Adrenal gland (tissue), 12 donors: Measurements from ENCODE around the gene VRK1. TPM values are rescaled to one million over a fixed set of nuclear protein-coding genes. Genes with fewer than 3 reads are reported as not detected.

Experiments
- DNase-seq, 7 donors: peaks; one replicate each; pipeline ENCODE4 v3.0.0-alpha.2; 2019 to 2020
- H3K27ac ChIP-seq, 5 donors: fragments of 200-600 bp; sonication (generic) in 4 of 5; 1 replicate in 3 of 5; 2 replicates in 2 of 5; pipeline versions ENCODE4 v1.5.1 to v1.8.0; 2016 to 2020; ENCODE audit warnings: mild to moderate bottlenecking in 1 of 5
- H3K27me3 ChIP-seq: fragments of 200-600 bp; 2 replicates; pipeline ENCODE4 v1.8.0; 2021
- H3K36me3 ChIP-seq, 2 donors: fragments of 200-600 bp; replicated peaks in 1 of 2; 1 replicate in 1 of 2; 2 replicates in 1 of 2; pipeline versions ENCODE4 v1.5.1 to v1.8.0; 2018 to 2022
- H3K4me1 ChIP-seq, 2 donors: fragments of 200-600 bp; replicated peaks in 1 of 2; 1 replicate in 1 of 2; 2 replicates in 1 of 2; pipeline versions ENCODE4 v1.5.1 to v1.8.0; 2018 to 2021
- H3K4me3 ChIP-seq, 4 donors: fragments of 200-600 bp; sonication (generic) in 3 of 4; one replicate each; pipeline ENCODE4 v1.5.1; 2016 to 2018
- H3K9me3 ChIP-seq, 3 donors: fragments of 200-600 bp; sonication (generic) in 1 of 3; replicated peaks in 1 of 3; 1 replicate in 2 of 3; 2 replicates in 1 of 3; pipeline versions ENCODE4 v1.5.1 to v1.8.0; 2016 to 2021
- CTCF ChIP-seq, 6 experiments: fragments of 450-650 bp in 4 of 6; fragments of 200-600 bp in 2 of 6; sonication (generic) in 1 of 6; IDR thresholded peaks; 1 replicate in 5 of 6; 2 replicates in 1 of 6; pipeline versions ENCODE4 v1.5.1 to v1.8.0; 2016 to 2021; ENCODE audit warnings: antibody characterized with exemption in 6 of 6, mild to moderate bottlenecking in 2 of 6, moderate library complexity in 1 of 6
- POLR2A ChIP-seq, 2 donors: fragments of 450-650 bp; IDR thresholded peaks; one replicate each; pipeline ENCODE4 v1.6.1; 2017; ENCODE audit warnings: antibody characterized with exemption in 2 of 2, mild to moderate bottlenecking in 2 of 2, moderate library complexity in 1 of 2
- WGBS, 4 donors: extraction: QIAGEN DNeasy Blood & Tissue Kit in 2 of 4; methylation state at CpG; one replicate each; pipeline versions ENCODE4 v1.1.5 to v1.1.7; 2013 to 2017; 5-methylcytosine and 5-hydroxymethylcytosine counted together
- intact Hi-C, 2 donors: fragments of 100-400 bp; cut with DNase I; formaldehyde crosslinking; loops; one replicate each; pipeline versions ENCODE4 v1.14.1 to v1.15.0; 2022 to 2023
- polyA plus RNA-seq, 3 donors: library from polyadenylated mRNA; stranded (reverse); fragments of 200-250 nt in 2 of 3; fragments of 350-450 nt in 1 of 3; fragmentation: Illumina TruSeq in 1 of 3; extraction: RNeasy Lipid Tissue Mini Kit (QIAGEN cat#74804) in 1 of 3; gene quantifications; one replicate each; pipeline ENCODE4 v1.2.3, GENCODE V29; 2013 to 2014
- total RNA-seq, 9 donors: library from RNA; depleted of rRNA in 4 of 9; stranded (reverse); fragments of >200 nt in 4 of 9; fragments of 120-200 nt in 1 of 9; fragmentation: NEBNext Ultra II Directional in 1 of 9; extraction: Animal tissue kit (Norgen Biotek cat#: 25700) in 1 of 9; gene quantifications; one replicate each; pipeline versions ENCODE4 v1.1.0 to v1.2.4, GENCODE V29; 2013 to 2023
- donor health status: healthy with polysubstance abuse.
- donor health status: Bipolar disorder and iron deficiency.
- donor health status: DM: yes; HTN: yes; CAD: no.
- donor health status: DM: no; HTN: no; CAD: no.
- donor health status: DM: no; HTN: no; CAD: no.
- donor health status: DM: yes; HTN: yes; CAD: no.

Gene VRK1
- total and polyA plus RNA-seq, 12 donors: 2.9 to 25.5 (median 7.0) TPM

GRCh38 chr14:96798956-96799355, 1.8 kb downstream of the VRK1 start:
- no peak overlapping the region for H3K4me3 ChIP-seq
- WGBS, 4 donors: 82 to 97% (median 93%) methylated on average over 1 of the region's 1 CpG

GRCh38 chr14:96799489-96800054, 2.4 kb downstream of the VRK1 start:
- H3K4me1 ChIP-seq: peaks cover 8 to 9% of the 10 kb centered on the region in 2 donors
- no peak for DNase-seq
- no peak overlapping the region for H3K4me3 ChIP-seq
- H3K27ac ChIP-seq: no peak overlapping the region
- H3K9me3 ChIP-seq: no peaks in the 10 kb centered on the region
- no peaks in the 10 kb centered on the region for H3K36me3 ChIP-seq
- 89 to 92% (median 91%) methylated on average over 7 of the region's 7 CpGs for WGBS, 4 donors
- no peaks in the 10 kb centered on the region for H3K27me3 ChIP-seq
- TF ChIP-seq CTCF (IDR thresholded peaks at IDR 0.05) (no peak), POLR2A (IDR thresholded peaks at IDR 0.05) (no peak)
- intact Hi-C loops: no loop called here

More at GRCh38 chr14:96798956-96799355, 1.8 kb downstream of the VRK1 start:
- Histone ChIP-seq H3K4me1 (peaks cover 8 to 9% of the 10 kb centered on the region in 2 donors), H3K9me3 (no peaks in the 10 kb centered on the region), H3K27ac (no peak overlapping the region), H3K27me3 (no peaks in the 10 kb centered on the region), H3K36me3 (no peaks in the 10 kb centered on the region)
- intact Hi-C loops: no loop called here
- DNase-seq: no peak
- TF ChIP-seq CTCF (IDR thresholded peaks at IDR 0.05) (no peak), POLR2A (IDR thresholded peaks at IDR 0.05) (no peak)

GRCh38 chr14:96801931-96802330, 4.7 kb downstream of the VRK1 start:
- Histone ChIP-seq H3K4me1 (peaks cover 8 to 9% of the 10 kb centered on the region in 2 donors), H3K4me3 (no peak overlapping the region), H3K9me3 (no peaks in the 10 kb centered on the region), H3K36me3 (no peaks in the 10 kb centered on the region), H3K27me3 (no peaks in the 10 kb centered on the region), H3K27ac (no peak overlapping the region)
- 83 to 94% (median 91%) methylated on average over 5 of the region's 5 CpGs for WGBS, 4 donors
- no peak for TF ChIP-seq POLR2A (IDR thresholded peaks at IDR 0.05)
- TF ChIP-seq CTCF (IDR thresholded peaks at IDR 0.05): no peak
- DNase-seq: no peak
- intact Hi-C loops: no loop called here

GRCh38 chr14:96802963-96803362, 5.8 kb downstream of the VRK1 start:
- H3K9me3 ChIP-seq: no peaks in the 10 kb centered on the region
- H3K36me3 ChIP-seq: no peaks in the 10 kb centered on the region
- TF ChIP-seq POLR2A (IDR thresholded peaks at IDR 0.05): no peak
- no peak for TF ChIP-seq CTCF (IDR thresholded peaks at IDR 0.05)
- H3K27me3 ChIP-seq: no peaks in the 10 kb centered on the region
- H3K4me1 ChIP-seq: peaks cover 4 to 5% of the 10 kb centered on the region in 2 donors
- no peak overlapping the region for H3K27ac ChIP-seq
- H3K4me3 ChIP-seq: no peak overlapping the region
- DNase-seq: no peak
- 93 to 98% (median 97%) methylated on average over 5 of the region's 5 CpGs for WGBS, 4 donors
- intact Hi-C loops: no loop called here
